ENCODE measurements around the gene TRAF2.
A peak's percentile ranks its signal among the peaks of the same experiment; 100 is the strongest.

The TRAF2 gene

DNA sequence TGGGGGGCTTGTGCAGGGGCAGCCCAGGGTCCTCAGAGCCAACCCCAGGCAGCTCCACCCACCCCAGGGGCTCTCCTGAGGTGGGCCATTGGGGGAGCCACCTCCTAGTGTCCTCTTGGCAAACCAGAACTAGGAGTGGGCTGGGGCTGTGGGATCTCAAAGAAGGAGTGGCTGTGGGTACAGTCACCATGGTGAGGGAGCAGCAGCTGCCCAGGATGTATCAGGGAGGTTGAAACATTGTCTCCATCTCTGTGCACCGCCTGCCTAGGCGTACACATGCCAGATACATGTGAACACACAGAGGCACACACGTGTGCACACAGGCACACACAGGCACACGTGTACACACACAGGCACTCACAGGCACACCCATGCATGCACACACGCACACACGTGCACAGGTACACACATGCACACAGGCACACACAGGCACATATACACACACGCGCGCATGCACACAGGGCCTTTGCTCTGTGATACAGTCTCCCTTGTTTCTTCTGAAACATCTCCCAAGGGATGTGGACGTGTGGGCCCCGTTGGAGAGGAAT lies 76.5 kb downstream of the TRAF2 start:
- DNase-seq: no peak

DNA sequence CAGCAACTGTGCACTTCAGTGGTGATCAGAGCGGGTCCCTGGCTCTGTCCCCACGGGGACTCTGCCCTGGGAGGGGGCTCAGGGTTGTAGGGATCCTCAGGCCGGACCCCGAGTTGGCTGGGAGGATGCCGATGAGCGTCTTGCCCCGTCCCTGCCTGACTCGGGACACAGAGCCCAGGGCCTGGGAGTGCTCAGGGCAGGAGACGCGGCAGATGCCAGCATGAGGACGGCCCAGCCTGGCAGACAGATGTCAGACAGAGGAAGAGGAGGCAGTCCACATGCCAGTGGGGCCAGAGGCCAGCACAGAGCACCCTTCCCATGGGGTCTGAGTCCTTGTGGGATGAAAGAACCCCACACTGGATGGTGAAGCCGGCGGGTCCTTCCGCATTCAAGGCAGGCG lies 77.0 kb downstream of the TRAF2 start:
- DNase-seq: no peak

DNA sequence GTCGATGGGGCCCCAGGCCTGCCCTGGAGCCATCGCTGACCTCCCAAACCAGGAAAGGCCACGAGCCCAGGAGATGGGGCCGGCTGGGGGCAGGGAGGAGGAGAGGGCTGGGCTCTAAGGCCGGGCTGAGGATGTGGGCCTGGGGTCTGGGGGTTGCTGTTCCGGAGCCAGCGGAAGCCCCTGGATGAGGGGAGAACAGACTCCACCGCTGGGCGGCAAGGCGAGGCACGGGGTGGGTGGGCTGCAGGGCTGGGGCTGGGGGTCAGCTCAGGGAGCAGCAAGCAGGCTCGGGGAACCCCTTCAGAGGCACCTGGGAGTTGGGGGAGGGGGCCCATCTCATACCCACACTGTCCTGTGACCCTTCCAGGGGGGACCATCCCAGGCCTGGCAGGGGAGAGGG lies 77.4 kb downstream of the TRAF2 start:
- no peak for DNase-seq

DNA sequence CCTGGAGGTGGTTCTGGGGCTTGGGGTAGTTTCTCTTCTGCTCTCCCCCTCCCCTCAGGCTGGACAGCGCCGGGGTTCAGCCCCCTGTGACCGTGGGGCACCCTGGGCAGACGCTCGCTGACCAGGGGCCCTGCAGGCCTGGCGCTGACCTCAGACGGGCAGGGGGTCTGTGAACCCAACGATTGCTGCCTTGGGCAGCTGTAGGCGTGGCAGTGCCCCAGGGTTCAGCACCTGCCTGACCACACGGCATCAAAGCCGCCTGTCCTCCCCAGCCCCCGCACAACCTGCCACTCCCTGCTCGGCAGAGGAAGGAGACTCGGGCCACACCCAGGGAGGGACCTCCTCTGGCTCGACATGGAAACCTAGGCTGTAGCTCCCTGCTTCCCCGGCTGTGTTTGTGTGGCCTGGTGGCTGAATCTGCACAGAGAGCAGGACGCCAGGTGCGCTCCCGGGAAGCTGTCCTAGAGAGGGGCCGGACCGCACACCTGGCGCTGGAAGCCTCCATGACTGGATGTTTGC lies 77.9 kb downstream of the TRAF2 start:
- no peak for DNase-seq

DNA sequence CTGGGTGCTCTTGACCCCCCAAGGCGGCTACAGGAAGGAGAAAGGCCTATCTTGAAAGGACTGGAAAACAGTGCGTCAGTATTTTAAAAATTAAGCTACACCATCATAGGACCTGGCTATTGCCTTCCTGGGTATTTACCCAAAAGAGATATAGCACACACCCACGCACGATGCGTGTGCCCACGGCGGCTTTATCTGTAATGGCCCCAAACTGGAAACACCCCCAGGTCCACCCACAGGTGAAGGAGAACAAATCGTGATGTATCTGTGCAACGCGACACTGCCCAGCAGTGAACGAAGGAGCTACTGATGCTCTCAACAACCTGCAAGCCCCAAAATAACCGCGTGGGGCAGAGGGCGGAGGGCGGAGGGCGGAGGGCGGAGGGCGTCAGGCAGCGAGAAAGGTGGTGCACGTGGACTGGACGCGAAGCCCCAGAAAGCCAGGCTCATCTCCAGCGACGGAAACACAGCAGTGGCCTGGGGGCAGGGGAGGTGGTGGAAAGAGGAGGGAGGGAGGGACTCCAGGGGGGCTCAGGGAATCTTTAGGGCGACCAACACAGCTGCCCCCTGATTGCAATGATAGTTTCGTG lies 78.6 kb downstream of the TRAF2 start:
- DNase-seq: no peak

DNA sequence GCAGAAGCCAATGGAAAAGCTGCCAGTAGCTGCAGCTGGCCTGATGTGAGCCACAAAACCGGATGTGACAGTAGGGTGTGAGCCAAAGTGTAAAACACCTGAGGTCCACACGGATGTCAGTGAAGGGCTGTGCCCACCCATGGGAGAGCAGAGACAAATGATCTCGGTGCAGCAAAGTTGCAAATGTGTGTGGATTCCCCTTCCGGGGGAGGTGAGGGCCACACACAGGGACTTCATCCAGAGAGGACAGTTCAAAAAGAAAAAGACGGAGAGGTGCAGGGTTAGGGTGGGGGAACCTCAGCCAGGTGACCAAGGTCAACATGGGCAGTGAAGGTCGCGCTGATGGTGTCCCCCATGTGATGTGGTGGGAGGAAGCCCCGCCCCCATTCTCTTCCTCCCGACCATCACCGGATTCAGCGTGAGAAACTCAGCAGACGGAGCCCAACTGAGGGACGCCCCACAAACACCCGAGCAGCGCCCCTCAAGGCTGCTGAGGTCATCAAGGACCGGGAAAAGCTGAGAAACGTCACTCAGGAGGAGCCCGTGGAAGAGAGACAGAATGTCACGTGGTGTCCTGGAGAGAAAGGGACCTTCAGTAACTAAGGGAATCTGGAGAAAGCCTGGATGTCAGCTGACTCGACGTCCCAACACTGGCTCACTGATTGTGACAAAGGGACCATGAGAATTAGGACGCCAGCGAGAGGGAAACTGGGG lies 79.6 kb downstream of the TRAF2 start:
- DNase-seq: no peak

DNA sequence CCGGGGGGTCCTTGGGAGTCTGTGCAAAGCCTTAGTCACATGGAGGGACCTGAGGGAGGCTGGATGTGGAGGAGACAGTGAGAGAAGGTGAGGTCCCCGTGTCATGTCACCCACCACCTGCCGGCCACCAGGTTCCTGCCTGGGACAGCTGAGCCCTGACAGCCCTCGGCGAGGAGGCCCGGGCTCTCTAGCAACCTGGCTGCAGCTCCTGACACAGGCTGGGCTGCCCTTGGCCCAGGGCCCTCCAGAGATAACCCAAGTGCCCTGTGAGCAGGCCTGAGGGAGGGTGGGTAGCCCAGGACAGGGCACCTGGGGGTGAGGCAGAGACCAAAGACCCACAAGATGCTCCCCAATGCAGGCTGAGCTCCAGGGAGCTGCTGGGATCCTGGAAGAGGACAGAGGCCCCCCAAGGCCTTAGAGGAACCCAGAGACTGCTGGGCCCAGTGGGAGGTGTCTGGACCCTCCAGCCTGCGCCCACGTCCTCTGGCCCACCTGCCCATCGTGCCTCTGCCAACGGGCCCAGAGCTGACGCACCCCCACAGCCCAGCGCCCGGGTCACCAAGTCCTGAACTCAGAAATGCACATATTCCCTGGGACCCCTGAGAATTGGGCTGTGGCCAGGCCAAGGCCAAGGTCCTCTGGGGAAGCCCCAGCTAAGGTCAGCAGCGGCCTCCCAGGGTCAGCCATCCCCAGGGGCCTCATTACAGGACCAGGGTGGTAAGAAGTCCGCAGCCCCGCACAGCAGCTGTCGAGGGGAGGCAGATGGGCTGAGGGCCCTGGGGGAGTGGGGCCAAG lies 82.2 kb downstream of the TRAF2 start:
- no peak for DNase-seq

DNA sequence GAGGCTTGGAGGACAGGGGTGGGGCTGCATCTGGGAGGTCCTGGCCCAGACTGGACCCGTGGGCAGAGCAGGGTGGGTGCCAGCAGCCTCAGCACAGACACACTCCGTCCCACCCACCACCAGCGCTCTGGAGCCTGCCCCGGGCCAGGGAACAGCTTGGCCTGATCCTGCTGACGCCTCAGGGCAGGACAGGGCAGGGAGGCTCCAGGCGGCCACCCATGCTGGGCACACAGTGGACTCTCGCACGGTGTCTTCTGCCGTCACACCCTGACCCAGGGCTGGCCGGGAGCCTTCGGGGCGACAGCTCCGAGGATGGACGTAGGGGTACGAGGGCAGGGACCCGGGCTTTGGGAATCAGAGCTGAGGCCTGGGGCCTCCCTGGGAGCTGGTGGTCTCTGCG lies 82.8 kb downstream of the TRAF2 start:
- no peak for DNase-seq

DNA sequence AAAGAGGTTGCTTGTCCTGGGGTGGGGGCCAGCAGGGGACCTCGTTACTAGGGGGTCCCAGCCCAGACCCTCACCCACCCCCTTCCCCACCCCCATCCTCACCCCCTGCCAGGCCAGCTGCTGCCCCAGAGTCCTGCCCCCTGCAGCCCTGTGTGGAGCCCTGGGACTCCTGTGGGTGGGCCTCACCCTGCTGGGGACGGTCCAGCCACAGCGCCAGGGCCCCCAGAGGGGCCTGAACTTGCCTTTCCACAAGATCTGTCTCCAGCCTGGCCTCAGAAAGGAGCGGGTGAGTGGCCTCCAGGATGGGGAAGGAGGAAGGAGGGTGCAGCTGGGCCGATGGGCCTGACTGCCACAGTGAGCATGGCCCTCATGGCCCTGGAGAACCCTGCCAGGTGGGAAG lies 83.5 kb downstream of the TRAF2 start:
- no peak for DNase-seq

DNA sequence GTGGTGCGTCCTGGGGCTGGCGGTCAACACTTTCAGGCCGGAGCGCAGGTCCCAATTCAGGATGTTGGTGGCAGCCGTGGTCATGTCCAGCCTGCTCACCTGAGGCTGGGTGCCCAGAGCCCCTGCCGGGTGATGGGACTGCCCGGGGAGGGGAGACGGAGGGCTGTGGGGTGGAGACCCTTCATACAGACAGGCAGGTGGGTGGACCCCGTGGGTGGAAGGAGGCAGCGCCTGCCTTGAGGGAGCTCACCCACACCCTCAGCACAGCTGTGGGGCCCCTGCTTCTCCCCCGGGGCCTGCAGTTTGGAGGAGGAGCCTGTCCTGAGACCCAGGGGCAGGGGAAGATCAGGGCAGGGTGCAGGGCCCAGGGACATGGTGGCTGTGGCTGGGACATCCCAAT lies 84.0 kb downstream of the TRAF2 start:
- DNase-seq: no peak

DNA sequence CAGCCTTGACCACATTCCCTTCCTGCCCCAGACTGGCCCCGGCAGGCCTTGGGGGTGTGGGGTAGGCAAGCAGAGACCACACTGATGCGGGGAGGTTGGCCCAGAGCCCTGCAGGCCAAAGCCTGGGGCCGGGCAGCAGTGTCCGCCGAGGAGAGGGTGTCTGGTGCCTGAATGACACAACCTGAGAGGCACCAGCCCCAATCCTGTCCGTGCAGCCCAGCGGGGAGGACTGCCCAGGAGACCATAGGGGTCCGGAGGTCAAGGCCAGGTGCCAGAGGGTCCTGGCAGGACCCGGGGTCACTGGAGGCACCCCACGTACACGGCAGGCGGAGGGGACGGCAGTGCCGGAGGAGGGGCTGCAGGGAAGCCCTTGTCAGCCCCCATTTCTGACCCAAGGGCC lies 85.4 kb downstream of the TRAF2 start:
- DNase-seq: no peak

DNA sequence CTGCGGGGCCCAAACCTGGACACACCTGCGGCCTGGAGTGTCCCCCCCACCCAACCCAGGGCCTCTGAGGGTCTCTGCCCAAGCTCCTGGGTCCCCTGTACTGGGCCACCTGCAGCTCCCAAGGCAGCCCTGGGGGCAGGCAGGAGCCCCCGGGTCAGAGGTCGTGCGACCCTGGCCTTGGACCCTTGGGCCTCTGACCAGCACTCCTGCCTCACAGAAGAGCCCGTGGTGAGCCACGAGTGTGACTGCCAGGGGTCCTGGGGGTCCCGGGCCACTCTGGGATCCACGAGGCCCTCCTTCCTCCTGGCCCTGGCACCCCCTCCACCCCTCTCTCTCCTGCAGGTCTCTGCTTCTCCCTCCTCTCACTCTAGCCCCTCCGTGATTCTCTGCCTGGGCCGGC lies 86.0 kb downstream of the TRAF2 start:
- no peak for DNase-seq

DNA sequence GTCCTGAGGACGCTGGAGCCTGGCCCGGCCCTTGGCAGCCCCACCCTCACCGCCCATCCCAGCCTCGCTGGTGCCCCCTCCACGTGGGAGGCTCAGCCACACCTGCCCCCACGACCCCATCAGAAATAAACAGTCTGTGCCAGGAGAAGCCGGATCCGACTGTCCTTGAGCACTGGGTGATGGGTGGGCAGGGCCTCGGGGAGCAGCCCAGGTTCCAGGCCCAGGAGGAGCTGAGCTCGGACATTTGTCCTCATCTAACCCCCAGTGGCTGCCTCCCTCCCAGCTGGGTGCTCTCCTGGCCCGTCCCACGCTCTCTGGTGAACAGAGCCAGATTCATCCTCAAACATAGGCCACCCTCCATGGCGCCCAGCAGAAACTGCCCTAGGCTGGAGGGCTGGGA lies 86.4 kb downstream of the TRAF2 start:
- DNase-seq: no peak

DNA sequence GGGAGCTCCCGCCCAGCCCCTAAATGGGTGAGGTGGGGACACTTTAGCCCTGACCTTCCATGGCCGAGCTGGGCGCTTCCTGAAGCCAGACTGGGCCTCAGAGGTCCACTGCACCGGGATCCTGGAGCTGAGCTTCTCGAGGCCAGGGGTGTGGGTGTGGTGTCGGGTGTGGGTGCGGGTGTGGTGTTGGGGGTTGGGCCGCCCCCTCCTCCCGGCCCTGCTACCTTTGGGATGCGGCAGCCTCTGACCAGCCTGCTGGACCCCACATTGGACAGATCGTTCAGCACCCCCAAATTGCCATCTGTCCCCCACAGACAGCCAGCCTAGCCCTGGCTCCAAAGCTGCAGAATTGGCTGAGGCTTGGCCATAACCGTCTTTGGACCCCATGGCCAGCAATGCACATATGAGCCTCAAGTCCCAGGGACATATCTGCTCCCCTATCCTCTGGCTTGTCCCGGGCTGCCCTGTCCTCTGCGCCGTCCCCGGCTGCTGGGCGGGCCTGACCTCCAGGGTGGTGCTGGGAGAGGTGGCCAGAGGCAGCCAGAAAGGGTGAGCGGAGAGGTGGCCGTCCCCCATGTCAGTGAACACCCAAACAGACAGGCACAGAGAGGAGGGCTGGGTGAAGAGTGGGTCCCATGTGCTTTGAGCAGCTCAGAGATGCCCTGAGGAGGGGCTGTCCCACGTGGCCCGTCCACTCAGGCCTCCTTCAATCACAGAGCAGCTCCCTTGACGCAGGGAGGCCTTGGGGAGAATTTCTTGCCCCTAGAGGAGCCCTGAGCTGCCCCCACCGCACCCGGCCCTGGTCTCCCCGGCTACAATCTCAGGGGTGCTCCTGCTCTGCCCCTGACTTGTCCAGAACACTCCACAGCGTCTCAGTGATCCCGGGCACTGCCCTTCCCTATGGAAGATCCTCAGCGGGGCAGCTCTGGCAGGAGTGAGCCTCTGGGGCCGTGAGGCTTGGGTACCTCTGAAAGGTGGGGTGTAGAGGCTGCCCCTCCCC lies 87.6 kb downstream of the TRAF2 start:
- DNase-seq: no peak

DNA sequence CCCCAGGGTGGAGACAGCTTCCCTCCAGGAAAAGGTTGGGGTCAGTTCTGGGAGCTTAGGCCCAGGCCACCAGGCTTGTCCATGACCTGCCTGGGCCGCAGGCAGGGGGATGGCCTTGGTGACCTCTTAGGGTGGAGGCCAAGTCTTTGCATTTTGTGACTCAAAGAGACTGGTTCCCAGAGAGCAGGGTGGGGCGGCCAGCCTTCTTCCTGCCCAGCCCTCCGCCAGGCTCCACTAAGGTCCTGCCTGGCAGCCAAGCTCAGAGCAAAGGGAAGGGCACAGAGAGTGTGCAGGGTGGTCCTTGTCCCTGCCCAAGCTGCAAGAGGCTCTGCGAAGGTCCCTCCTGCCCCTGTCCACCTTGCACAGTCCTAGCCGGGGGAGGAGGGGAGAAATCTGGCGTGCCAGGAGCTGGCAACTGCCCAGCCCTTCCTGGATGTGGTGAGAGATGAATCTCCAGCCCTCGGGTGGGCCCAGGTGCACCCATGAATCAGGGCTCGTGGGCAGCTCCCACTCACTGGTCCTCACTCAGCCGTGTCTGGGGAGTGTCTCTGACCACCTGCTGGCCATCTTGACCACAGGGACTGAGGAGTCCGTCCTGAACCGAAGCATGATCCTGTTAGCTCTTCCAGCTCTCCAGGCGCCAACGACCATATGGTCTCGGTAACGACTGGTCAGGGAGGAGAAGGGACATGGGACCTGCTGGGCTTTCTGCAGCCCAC lies 88.7 kb downstream of the TRAF2 start:
- DNase-seq: no peak

DNA sequence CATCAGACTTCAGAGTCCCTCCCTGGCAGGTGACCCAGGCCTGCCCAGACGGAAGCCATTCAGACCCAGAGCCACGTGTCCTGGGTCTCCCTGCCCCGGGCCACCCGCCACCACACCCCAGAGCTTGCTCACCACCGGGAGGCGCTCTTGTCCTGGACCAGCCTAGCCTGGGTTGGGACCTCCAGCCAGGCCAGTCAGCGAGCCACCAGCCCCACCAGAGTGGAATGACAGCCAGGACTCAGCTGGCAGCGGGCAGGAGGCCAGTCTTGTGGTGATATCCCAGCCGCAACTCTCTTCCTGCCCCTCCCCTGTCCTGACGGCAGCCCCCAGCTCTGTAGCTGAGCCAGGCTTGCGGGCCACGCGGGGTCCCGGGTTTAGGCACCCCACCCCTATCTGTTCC lies 89.3 kb downstream of the TRAF2 start:
- peak; percentile 82 for DNase-seq

All from activated CD8-positive, alpha-beta memory T cell treated with anti-CD3 and anti-CD28 coated beads, Interleukin-2, amount 50 U/mL, for 48 hours (primary cell).